Neutrophil (primary cell): ENCODE measurements around the gene RASEF.

Experiments
- H3K27ac ChIP-seq: fragments of 200-600 bp; sonication (generic); 2 replicates; pipeline ENCODE4 v1.5.1; 2016; ENCODE audit warnings: mild to moderate bottlenecking, moderate library complexity
- H3K27me3 ChIP-seq: fragments of 200-600 bp; sonication (generic); 2 replicates; pipeline ENCODE4 v1.6.0; 2016; ENCODE audit warnings: mild to moderate bottlenecking
- H3K36me3 ChIP-seq: fragments of 200-600 bp; sonication (generic); 2 replicates; pipeline ENCODE4 v1.5.1; 2017
- H3K4me1 ChIP-seq, 2 experiments: fragments of 200-600 bp in 1 of 2; sonication (generic) in 1 of 2; 1 replicate in 1 of 2; 2 replicates in 1 of 2; pipeline versions ENCODE4 v1.5.1 to v1.6.1; 2013 to 2016; ENCODE audit warnings: low read depth in 1 of 2, low read length in 1 of 2, mild to moderate bottlenecking in 1 of 2, moderate library complexity in 1 of 2; ENCODE audit not compliant: control insufficient read depth in 1 of 2, insufficient read depth in 1 of 2
- H3K4me3 ChIP-seq, 2 experiments: fragments of 200-600 bp in 1 of 2; sonication (generic) in 1 of 2; 1 replicate in 1 of 2; 2 replicates in 1 of 2; pipeline ENCODE4 v1.5.1; 2013 to 2016; ENCODE audit warnings: low read depth in 1 of 2, low read length in 1 of 2, mild to moderate bottlenecking in 1 of 2, moderate library complexity in 1 of 2
- H3K9me3 ChIP-seq: fragments of 200-600 bp; sonication (generic); 2 replicates; pipeline ENCODE4 v1.5.1; 2016
- CTCF ChIP-seq: fragments of 200-600 bp; sonication (generic); IDR thresholded peaks from 2 replicates; pipeline ENCODE4 v1.5.1; 2016; ENCODE audit warnings: antibody characterized with exemption

RASEF gene

GRCh38 chr9:82988488-82988887 is 74.5 kb downstream of the RASEF start:
- TF ChIP-seq CTCF: no peak
- Histone ChIP-seq H3K27me3 (no peaks in the 10 kb centered on the region), H3K4me3 (no peak overlapping the region), H3K4me1 (no peaks in the 10 kb centered on the region), H3K27ac (no peak overlapping the region), H3K9me3 (no peaks in the 10 kb centered on the region), H3K36me3 (no peaks in the 10 kb centered on the region)

- H3K27me3 ChIP-seq: no peaks in the 10 kb centered on the region
These were observed 75.4 kb downstream of the RASEF start for GRCh38 chr9:82987370-82988189.

GRCh38 chr9:82981552-82981951 is 81.4 kb downstream of the RASEF start:
- TF ChIP-seq CTCF: no peak
- Histone ChIP-seq H3K36me3 (no peaks in the 10 kb centered on the region), H3K9me3 (no peaks in the 10 kb centered on the region), H3K27ac (no peak overlapping the region), H3K4me1 (no peaks in the 10 kb centered on the region), H3K27me3 (no peaks in the 10 kb centered on the region), H3K4me3 (no peak overlapping the region)

More at GRCh38 chr9:82987370-82988189, 75.4 kb downstream of the RASEF start:
- Histone ChIP-seq H3K9me3 (no peaks in the 10 kb centered on the region), H3K27ac (no peak overlapping the region), H3K36me3 (no peaks in the 10 kb centered on the region), H3K4me3 (no peak overlapping the region), H3K4me1 (no peaks in the 10 kb centered on the region)
- TF ChIP-seq CTCF: no peak

GRCh38 chr9:82975176-82975575 is 87.8 kb downstream of the RASEF start:
- H3K9me3 ChIP-seq: no peaks in the 10 kb centered on the region
- no peaks in the 10 kb centered on the region for H3K27me3 ChIP-seq
- H3K4me1 ChIP-seq: no peaks in the 10 kb centered on the region
- H3K27ac ChIP-seq: no peak overlapping the region
- no peak for TF ChIP-seq CTCF
- H3K4me3 ChIP-seq: no peak overlapping the region
- no peaks in the 10 kb centered on the region for H3K36me3 ChIP-seq

GRCh38 chr9:82972446-82972845 is 90.5 kb downstream of the RASEF start:
- Histone ChIP-seq H3K27me3 (no peaks in the 10 kb centered on the region), H3K9me3 (no peaks in the 10 kb centered on the region), H3K36me3 (no peaks in the 10 kb centered on the region), H3K4me1 (no peaks in the 10 kb centered on the region), H3K27ac (no peak overlapping the region), H3K4me3 (no peak overlapping the region)
- no peak for TF ChIP-seq CTCF
